Retinal pigment epithelial cell (primary cell): Measurements from ENCODE around the gene ZNF783.

Experiments used
- DNase-seq: peaks from one replicate; pipeline ENCODE4 v3.0.0-alpha.2; 2010; ENCODE audit warnings: low read depth
- H3K4me3 ChIP-seq: 2 replicates; pipeline ENCODE4 v1.5.1; 2011; ENCODE audit warnings: mild to moderate bottlenecking, low read length, control low read depth, moderate library complexity
- CTCF ChIP-seq: conservative IDR thresholded peaks from 2 replicates; pipeline ENCODE4 v1.5.1; 2011; ENCODE audit warnings: low read depth, low read length, control low read depth, inconsistent platforms

ZNF783 gene

GRCh38 chr7:149253665-149254064, 8.3 kb upstream of the ZNF783 start:
- no peak overlapping the region for H3K4me3 ChIP-seq
- TF ChIP-seq CTCF = no peak
- no peak for DNase-seq

GRCh38 chr7:149254181-149254858, 7.7 kb upstream of the ZNF783 start:
- no peak for DNase-seq
- TF ChIP-seq CTCF = no peak
- no peak overlapping the region for H3K4me3 ChIP-seq

GRCh38 chr7:149255174-149255573, 6.8 kb upstream of the ZNF783 start:
- no peak for DNase-seq
- TF ChIP-seq CTCF = no peak
- H3K4me3 ChIP-seq = no peak overlapping the region

GRCh38 chr7:149256568-149256967, 5.4 kb upstream of the ZNF783 start:
- no peak for TF ChIP-seq CTCF
- no peak for DNase-seq
- no peak overlapping the region for H3K4me3 ChIP-seq

- TF ChIP-seq CTCF = no peak
- H3K4me3 ChIP-seq = no peak overlapping the region
- DNase-seq = no peak
Observed at GRCh38 chr7:149257146-149257545, 4.8 kb upstream of the ZNF783 start.

- no peak for DNase-seq
- peak overlapping the region; percentile 50 for H3K4me3 ChIP-seq
- TF ChIP-seq CTCF = no peak
Observed at GRCh38 chr7:149261316-149261828, 624 bp upstream of the ZNF783 start.

GRCh38 chr7:149266451-149266850, 4.5 kb downstream of the ZNF783 start:
- H3K4me3 ChIP-seq = no peak overlapping the region
- no peak for DNase-seq
- no peak for TF ChIP-seq CTCF
